IMR-90 (cell line): ENCODE data around the gene PDGFA. TPM values are rescaled to one million over a fixed set of nuclear protein-coding genes. Genes with fewer than 3 reads are reported as not detected.
A peak's percentile ranks its signal among the peaks of the same experiment; 100 is the strongest.

Experiments used
- ATAC-seq: fragments of 200-7000 bp; cut with Tn5 transposase; 2 replicates; pipeline ENCODE4 v1.9.1; 2020; ENCODE audit warnings: low read depth, mild to moderate bottlenecking, moderate library complexity
- BruUV-seq: library from RNA; stranded (reverse); fragments of 400-500 nt; replicated peaks from 2 replicates; lab custom pipeline; 2021; lab: Mats Ljungman, UMichigan
- CTCF ChIA-PET: fragments of 300-600 bp; formaldehyde crosslinking; extraction: SDS; loops from one replicate; lab custom pipeline; 2021; ENCODE audit warnings: antibody characterized with exemption; lab: Yijun Ruan, JAX
- POLR2A ChIA-PET: fragments of 300-600 bp; sonication (Branson Sonifier 250); formaldehyde crosslinking; loops from one replicate; lab custom pipeline; 2022; ENCODE audit warnings: antibody characterized with exemption; ENCODE audit not compliant: unreplicated experiment; lab: Charles Lee
- DNase-seq: peaks from one replicate; pipeline ENCODE4 v3.0.0; 2013
- H2AFZ ChIP-seq: replicated peaks from 2 replicates; pipeline ENCODE3; 2013; ENCODE audit warnings: low read length, mild to moderate bottlenecking; ENCODE audit not compliant: poor library complexity
- H2AK5ac ChIP-seq: 2 replicates; pipeline ENCODE4 v1.6.1; 2013; ENCODE audit warnings: low read depth, low read length, inconsistent platforms
- H2AK9ac ChIP-seq: replicated peaks from 2 replicates; pipeline ENCODE3; 2013; ENCODE audit warnings: mild to moderate bottlenecking, low read depth, low read length, moderate library complexity; ENCODE audit not compliant: poor library complexity
- H2BK120ac ChIP-seq: 2 replicates; pipeline ENCODE4 v1.6.1; 2013; ENCODE audit warnings: low read depth, low read length, inconsistent platforms
- H2BK15ac ChIP-seq: 3 replicates; pipeline ENCODE4 v1.6.1; 2013; ENCODE audit warnings: low read depth, low read length, inconsistent platforms
- H2BK20ac ChIP-seq: 2 replicates; pipeline ENCODE4 v1.6.1; 2013; ENCODE audit warnings: low read depth, mild to moderate bottlenecking, inconsistent platforms, low read length, moderate library complexity
- H2BK5ac ChIP-seq: 2 replicates; pipeline ENCODE4 v1.6.1; 2013; ENCODE audit warnings: mild to moderate bottlenecking, low read depth, low read length, inconsistent platforms; ENCODE audit not compliant: poor library complexity, severe bottlenecking
- H3K14ac ChIP-seq: replicated peaks from 2 replicates; pipeline ENCODE4 v1.6.1; 2013; ENCODE audit warnings: low read depth, low read length, inconsistent platforms
- H3K18ac ChIP-seq: 2 replicates; pipeline ENCODE4 v1.6.1; 2013; ENCODE audit warnings: low read depth, low read length, control low read depth
- H3K23ac ChIP-seq: 2 replicates; pipeline ENCODE4 v1.6.1; 2013; ENCODE audit warnings: low read depth, low read length, inconsistent platforms
- H3K27ac ChIP-seq: 2 replicates; pipeline ENCODE4 v1.5.1; 2013; ENCODE audit warnings: mild to moderate bottlenecking, control low read depth, low read length; ENCODE audit not compliant: insufficient read depth
- H3K27me3 ChIP-seq: 2 replicates; pipeline ENCODE4 v1.6.1; 2013; ENCODE audit warnings: low read length; ENCODE audit not compliant: control insufficient read depth, insufficient read depth
- H3K36me3 ChIP-seq: 2 replicates; pipeline ENCODE4 v1.6.1; 2013; ENCODE audit warnings: low read length, mixed read lengths; ENCODE audit not compliant: control insufficient read depth, insufficient read depth
- H3K4ac ChIP-seq: 2 replicates; pipeline ENCODE4 v1.6.1; 2013; ENCODE audit warnings: low read depth, low read length, inconsistent platforms
- H3K4me1 ChIP-seq: 2 replicates; pipeline ENCODE4 v1.6.1; 2013; ENCODE audit warnings: low read length, mixed read lengths; ENCODE audit not compliant: control insufficient read depth, insufficient read depth
- H3K4me2 ChIP-seq: 2 replicates; pipeline ENCODE4 v1.6.1; 2013; ENCODE audit warnings: low read depth, mild to moderate bottlenecking, control low read depth, low read length, moderate library complexity
- H3K4me3 ChIP-seq: 2 replicates; pipeline ENCODE4 v1.5.1; 2013; ENCODE audit warnings: low read depth, mild to moderate bottlenecking, control low read depth, low read length, moderate library complexity; ENCODE audit not compliant: insufficient read depth
- H3K56ac ChIP-seq: 2 replicates; pipeline ENCODE4 v1.6.1; 2013; ENCODE audit warnings: low read length, inconsistent platforms; ENCODE audit not compliant: insufficient read depth; ENCODE audit errors: extremely low read depth
- H3K79me1 ChIP-seq, 2 experiments: 2 replicates each; pipeline ENCODE4 v1.6.1; 2013; ENCODE audit warnings: low read length in 2 of 2, inconsistent platforms in 1 of 2, low read depth in 1 of 2
- H3K9ac ChIP-seq: 2 replicates; pipeline ENCODE4 v1.6.1; 2013; ENCODE audit warnings: low read depth, low read length, control low read depth
- H3K9me1 ChIP-seq: 2 replicates; pipeline ENCODE4 v1.6.1; 2013; ENCODE audit warnings: low read length, inconsistent platforms; ENCODE audit not compliant: insufficient read depth
- H3K9me3 ChIP-seq: 2 replicates; pipeline ENCODE4 v1.6.1; 2013; ENCODE audit warnings: low read length; ENCODE audit not compliant: control insufficient read depth, insufficient read depth
- H4K20me1 ChIP-seq: 2 replicates; pipeline ENCODE4 v1.6.1; 2013; ENCODE audit warnings: low read length, inconsistent platforms; ENCODE audit not compliant: insufficient read depth
- H4K5ac ChIP-seq: 2 replicates; pipeline ENCODE4 v1.6.1; 2013; ENCODE audit warnings: mild to moderate bottlenecking, low read depth, low read length, control low read depth
- H4K8ac ChIP-seq, 2 experiments: 2 replicates each; pipeline ENCODE4 v1.6.1; 2013; ENCODE audit warnings: low read depth in 2 of 2, low read length in 2 of 2, control low read depth in 1 of 2, inconsistent platforms in 1 of 2
- H4K91ac ChIP-seq: 2 replicates; pipeline ENCODE4 v1.6.1; 2013; ENCODE audit warnings: low read depth, low read length, inconsistent platforms; ENCODE audit not compliant: insufficient read depth
- CEBPB ChIP-seq: IDR thresholded peaks from 2 replicates; pipeline ENCODE4 v1.6.1; 2012; ENCODE audit warnings: low read depth, low read length, improper control_type of control experiment
- WGBS, 2 experiments: methylation state at CpG; one replicate each; pipeline versions ENCODE4 v1.1.5 to v1.1.7; 2013; ENCODE audit warnings: missing lambda C conversion rate in 2 of 2; ENCODE audit not compliant: insufficient read length in 1 of 2; ENCODE audit errors: extremely low coverage in 2 of 2; 5-methylcytosine and 5-hydroxymethylcytosine counted together
- dilution Hi-C: fragments of 300-500 bp; cut with HindIII; formaldehyde crosslinking; loops from one replicate; pipeline ENCODE4 v1.14.3; 2018; ENCODE audit warnings: low sequenced_read_pairs; ENCODE audit not compliant: unreplicated experiment
- in situ Hi-C: fragments of 300-500 bp; cut with MboI; formaldehyde crosslinking; loops from 3 replicates; pipeline ENCODE4 v1.14.3; 2019; ENCODE audit warnings: low sequenced_read_pairs, inconsistent platforms, mixed read lengths
- intact Hi-C: fragments of 100-400 bp; cut with micrococcal nuclease; formaldehyde crosslinking; loops from 2 replicates; pipeline ENCODE4 v1.10.0; 2022
- polyA plus RNA-seq, 3 experiments: library from polyadenylated mRNA; depleted of rRNA; stranded (reverse); fragments of >200 nt; gene quantifications; 2 replicates each; pipeline ENCODE4 v1.2.3, GENCODE V29; 2012; ENCODE audit warnings: low replicate concordance in 1 of 3
- total RNA-seq: library from RNA; depleted of rRNA; stranded (reverse); fragments of >200 nt; gene quantifications from 2 replicates; pipeline ENCODE4 v1.2.3, GENCODE V29; 2012
- TF ChIP-seq, protein P1 (sequence below): fragments of 150-350 bp; IDR thresholded peaks from 2 replicates; pipeline ENCODE4 v1.6.1; 2017; ENCODE audit warnings: mild to moderate bottlenecking, antibody characterized with exemption, low read length, low read depth

Gene PDGFA
- total and polyA plus RNA-seq, 2 of the 4 experiments (the other 2 are of a cell fraction), result 3.3 to 3.8 TPM

DNA sequence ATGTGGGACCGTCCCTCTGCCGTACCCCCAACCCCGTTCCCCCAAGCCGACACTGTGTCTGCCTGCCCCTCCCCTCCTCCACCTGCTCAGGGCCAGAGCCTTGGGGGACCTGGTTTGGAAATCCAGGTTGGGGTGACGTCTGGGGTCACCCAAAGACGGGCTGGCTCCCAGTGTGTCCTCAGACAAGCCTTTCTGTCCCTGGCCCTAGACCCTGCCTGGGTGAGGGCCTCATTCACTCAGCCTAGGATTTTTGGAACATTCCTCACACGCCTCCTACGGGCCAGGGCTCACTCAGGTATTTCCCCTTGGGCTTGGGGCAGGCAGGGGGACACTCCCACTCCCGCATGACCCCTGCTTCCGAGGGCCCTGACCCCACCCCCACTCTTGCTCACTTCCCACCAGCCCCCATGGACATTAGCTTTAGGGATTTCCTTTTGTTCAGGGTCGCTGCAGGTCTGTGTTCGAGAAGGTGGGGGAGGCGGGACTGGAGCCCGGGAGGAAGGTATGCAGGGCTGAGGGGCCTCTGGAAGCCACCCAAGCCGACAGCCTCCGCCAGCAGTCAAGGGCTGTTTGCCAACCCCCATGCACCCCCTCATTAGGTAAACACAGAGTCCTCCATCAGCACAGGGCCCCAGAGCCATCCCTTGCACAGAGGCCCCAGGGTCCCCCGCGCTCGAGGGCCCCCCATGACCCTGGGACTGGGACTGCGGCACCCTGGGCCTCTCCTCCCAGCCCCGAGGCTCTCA lies 35.1 kb downstream of the PDGFA start:
- Histone ChIP-seq H2AFZ (no peak overlapping the region), H4K91ac (no peak overlapping the region), H2AK9ac (peak overlapping the region; percentile 42), H3K9me1 (peaks cover 3% of the 10 kb centered on the region), H2BK5ac (no peak overlapping the region), H3K4me2 (no peak overlapping the region), H3K14ac (no peak overlapping the region), H3K36me3 (no peaks in the 10 kb centered on the region), H3K9me3 (peaks cover 1% of the 10 kb centered on the region; the same call in 1 of the 2 replicates), H3K9ac (no peak overlapping the region), H3K4ac (no peak overlapping the region), H4K20me1 (no peaks in the 10 kb centered on the region), H3K4me1 (no peaks in the 10 kb centered on the region), H3K79me1 (no peaks in the 10 kb centered on the region), H2AK5ac (no peak overlapping the region), H3K27me3 (peaks cover 46% of the 10 kb centered on the region), H4K5ac (no peak overlapping the region), H3K56ac (no peak overlapping the region), H3K23ac (no peak overlapping the region), H2BK20ac (no peak overlapping the region), H3K27ac (no peak overlapping the region), H3K18ac (no peak overlapping the region), H4K8ac (no peak overlapping the region), H3K4me3 (no peak overlapping the region), H2BK120ac (no peak overlapping the region), H2BK15ac (no peak overlapping the region)
- POLR2A ChIA-PET, result no interaction called here
- ATAC-seq, result no peak
- dilution Hi-C loops (no loop called here), in situ Hi-C loops (no loop called here), intact Hi-C loops (no loop called here)
- CTCF ChIA-PET, result no interaction called here
- WGBS, 2 experiments, result 50% methylated on average over 2 of the region's 21 CpGs; no CpG with 5 or more reads in 1 of the 2 experiments
- DNase-seq, result no peak
- no peak for TF ChIP-seq CEBPB
- TF ChIP-seq, protein P1, sequence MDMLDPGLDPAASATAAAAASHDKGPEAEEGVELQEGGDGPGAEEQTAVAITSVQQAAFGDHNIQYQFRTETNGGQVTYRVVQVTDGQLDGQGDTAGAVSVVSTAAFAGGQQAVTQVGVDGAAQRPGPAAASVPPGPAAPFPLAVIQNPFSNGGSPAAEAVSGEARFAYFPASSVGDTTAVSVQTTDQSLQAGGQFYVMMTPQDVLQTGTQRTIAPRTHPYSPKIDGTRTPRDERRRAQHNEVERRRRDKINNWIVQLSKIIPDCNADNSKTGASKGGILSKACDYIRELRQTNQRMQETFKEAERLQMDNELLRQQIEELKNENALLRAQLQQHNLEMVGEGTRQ, result no peak
- no TSS peak for BruUV-seq
